GM19452 (cell line): Measurements from ENCODE around the gene UBL7.
A peak's percentile ranks its signal among the peaks of the same experiment; 100 is the strongest.
"Not testable (repeated sequence)": the region's sequence is repeated elsewhere in the genome, so short reads cannot be mapped to it uniquely, and the experiment has no call there.

Experiments used
- ATAC-seq: cut with Tn5 transposase; IDR thresholded peaks from one replicate; pipeline ENCODE4 v1.9.1; 2021; ENCODE audit not compliant: unreplicated experiment

Gene UBL7

GRCh38 chr15:74460871-74461846, at the start of gene UBL7:
TSS of gene UBL7 (minus strand) at chr15:74461160. CDS start at chr15:74458867, 2,293 bp downstream.
- peak; percentile 80 for ATAC-seq

- ATAC-seq: no peak
These were observed 45.5 kb upstream of the UBL7 start for GRCh38 chr15:74506515-74506840.

- no peak for ATAC-seq
These were observed 45.0 kb upstream of the UBL7 start for GRCh38 chr15:74505837-74506514.

- ATAC-seq: no peak
These were observed 43.9 kb upstream of the UBL7 start for GRCh38 chr15:74504836-74505235.

GRCh38 chr15:74504418-74504817, 43.5 kb upstream of the UBL7 start:
- no peak for ATAC-seq

- ATAC-seq: no peak
These were observed 41.3 kb upstream of the UBL7 start for GRCh38 chr15:74502301-74502700.

GRCh38 chr15:74500401-74500800, 39.4 kb upstream of the UBL7 start:
- no peak for ATAC-seq

GRCh38 chr15:74499366-74499765, 38.4 kb upstream of the UBL7 start:
- no peak for ATAC-seq

- ATAC-seq: no peak
These were observed 36.6 kb upstream of the UBL7 start for GRCh38 chr15:74497584-74497983.

GRCh38 chr15:74496648-74497047, 35.7 kb upstream of the UBL7 start:
- no peak for ATAC-seq

- ATAC-seq: no peak
These were observed 29.4 kb upstream of the UBL7 start for GRCh38 chr15:74490339-74490689.

- no peak for ATAC-seq
These were observed 28.8 kb upstream of the UBL7 start for GRCh38 chr15:74489518-74490338.

GRCh38 chr15:74488776-74489175, 27.8 kb upstream of the UBL7 start:
- no peak for ATAC-seq

GRCh38 chr15:74482661-74483060, 21.7 kb upstream of the UBL7 start:
- no peak for ATAC-seq

- not testable (repeated sequence) for ATAC-seq
These were observed 19.4 kb upstream of the UBL7 start for GRCh38 chr15:74480364-74480763.

- not testable (repeated sequence) for ATAC-seq
These were observed 10.7 kb upstream of the UBL7 start for GRCh38 chr15:74471621-74472020.

- ATAC-seq: no peak
These were observed 9.9 kb upstream of the UBL7 start for GRCh38 chr15:74470631-74471395.

GRCh38 chr15:74468341-74469032, 7.5 kb upstream of the UBL7 start:
- ATAC-seq: no peak

GRCh38 chr15:74466570-74466969, 5.6 kb upstream of the UBL7 start:
- no peak for ATAC-seq

- no peak for ATAC-seq
These were observed 3.9 kb upstream of the UBL7 start for GRCh38 chr15:74464897-74465296.
